Measurements from ENCODE around the gene HLA-A. TPM values are rescaled to one million over a fixed set of nuclear protein-coding genes. Genes with fewer than 3 reads are reported as not detected.

HLA-A gene
- total and polyA plus RNA-seq, 9 of the 15 experiments (the other 6 are each of a cell fraction or from before 2014, with no cell fraction given): 0.46 to 3.3 TPM; not detected in 7

DNA sequence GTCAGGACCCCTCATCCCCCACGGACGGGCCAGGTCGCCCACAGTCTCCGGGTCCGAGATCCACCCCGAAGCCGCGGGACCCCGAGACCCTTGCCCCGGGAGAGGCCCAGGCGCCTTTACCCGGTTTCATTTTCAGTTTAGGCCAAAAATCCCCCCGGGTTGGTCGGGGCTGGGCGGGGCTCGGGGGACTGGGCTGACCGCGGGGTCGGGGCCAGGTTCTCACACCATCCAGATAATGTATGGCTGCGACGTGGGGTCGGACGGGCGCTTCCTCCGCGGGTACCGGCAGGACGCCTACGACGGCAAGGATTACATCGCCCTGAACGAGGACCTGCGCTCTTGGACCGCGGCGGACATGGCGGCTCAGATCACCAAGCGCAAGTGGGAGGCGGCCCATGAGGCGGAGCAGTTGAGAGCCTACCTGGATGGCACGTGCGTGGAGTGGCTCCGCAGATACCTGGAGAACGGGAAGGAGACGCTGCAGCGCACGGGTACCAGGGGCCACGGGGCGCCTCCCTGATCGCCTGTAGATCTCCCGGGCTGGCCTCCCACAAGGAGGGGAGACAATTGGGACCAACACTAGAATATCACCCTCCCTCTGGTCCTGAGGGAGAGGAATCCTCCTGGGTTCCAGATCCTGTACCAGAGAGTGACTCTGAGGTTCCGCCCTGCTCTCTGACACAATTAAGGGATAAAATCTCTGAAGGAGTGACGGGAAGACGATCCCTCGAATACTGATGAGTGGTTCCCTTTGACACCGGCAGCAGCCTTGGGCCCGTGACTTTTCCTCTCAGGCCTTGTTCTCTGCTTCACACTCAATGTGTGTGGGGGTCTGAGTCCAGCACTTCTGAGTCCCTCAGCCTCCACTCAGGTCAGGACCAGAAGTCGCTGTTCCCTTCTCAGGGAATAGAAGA lies 978 bp downstream of the HLA-A start:
- no peak for ATAC-seq
- BruUV-seq (replicated peaks): no TSS peak
- Histone ChIP-seq H3K36me3 (ENCODE audit: control insufficient read depth, insufficient read depth, low read length) (no peaks in the 10 kb centered on the region), H3K9me1 (ENCODE audit: control insufficient read depth, insufficient read depth, low read length) (no peaks in the 10 kb centered on the region), H3K27ac (ENCODE audit: extremely low read depth, low read depth, low read length) (no peak overlapping the region), H3K4me2 (ENCODE audit: insufficient read depth, low read length) (no peak overlapping the region), H3K9ac (ENCODE audit: insufficient read depth in 1 of 2, low read depth in 2 of 2, low read length in 2 of 2) (no peak overlapping the region), H3K27me3 (ENCODE audit: control insufficient read depth in 2 of 2, insufficient read depth in 2 of 2, low read length in 2 of 2) (no peaks in the 10 kb centered on the region; a peak in 1 of 5 replicates), H3K4me3 (no peak overlapping the region), H3K4me1 (replicated peaks in 1 of 2; ENCODE audit: control insufficient read depth in 2 of 2, insufficient read depth in 2 of 2, low read length in 2 of 2) (peaks cover 0 to 7% of the 10 kb centered on the region in 2 experiments; a peak in 1 of 5 replicates), H2AFZ (ENCODE audit: low read depth, low read length) (no peak overlapping the region), H3K9me3 (replicated peaks; ENCODE audit: control insufficient read depth, insufficient read depth, low read depth, low read length) (no peaks in the 10 kb centered on the region), H4K20me1 (replicated peaks; ENCODE audit: control insufficient read depth, insufficient read depth, low read length) (no peaks in the 10 kb centered on the region), H3K79me2 (ENCODE audit: control insufficient read depth, insufficient read depth, low read length) (no peaks in the 10 kb centered on the region)
- POLR2A ChIA-PET: no interaction called here
- in situ Hi-C loops (cut with MboI): no loop called here
- intact Hi-C loops (cut with micrococcal nuclease): loop anchor here (5.0 kb wide), 1 partner anchor 56 kb away; no protein-coding TSS in a partner anchor
- CTCF ChIA-PET (ENCODE audit: low intra/inter-chr PET ratio): no interaction called here
- FAIRE-seq: no peak
- DNase-seq (ENCODE audit: extremely low read depth in 1 of 4, low spot score in 3 of 4): no peak
- 47% methylated on average over 32 of the region's 58 CpGs for WGBS (ENCODE audit: insufficient coverage, low coverage, missing lambda C conversion rate)
- TF ChIP-seq ZKSCAN1 (IDR thresholded peaks at IDR 0.05; ENCODE audit: low read depth, low read length) (no peak), CBX8 (IDR thresholded peaks at IDR 0.05; ENCODE audit: borderline replicate concordance, extremely low read depth, low read depth, low read length, poor library complexity, severe bottlenecking) (no peak), RBM14 (IDR thresholded peaks at IDR 0.05; ENCODE audit: borderline replicate concordance, insufficient read depth, low read depth, low read length) (no peak), BHLHE40 (IDR thresholded peaks at IDR 0.05; ENCODE audit: low read length) (no peak), NCOA2 (IDR thresholded peaks at IDR 0.05; ENCODE audit: partially characterized antibody in 2 of 2) (no peak), GABPB1 (CRISPR knock-in tag; IDR thresholded peaks at IDR 0.05) (no peak), ZNF311 (CRISPR knock-in tag; IDR thresholded peaks at IDR 0.05) (no peak), XRCC5 (IDR thresholded peaks at IDR 0.05; ENCODE audit: low read depth, low read length) (no peak), YBX1 (IDR thresholded peaks at IDR 0.05) (no peak), KAT7 (CRISPR knock-in tag; IDR thresholded peaks at IDR 0.05; ENCODE audit: borderline replicate concordance) (no peak), FOXJ2 (tag; IDR thresholded peaks at IDR 0.05) (no peak), POLR2G (IDR thresholded peaks at IDR 0.05; ENCODE audit: low read depth, low read length) (no peak)
- TF ChIP-seq, protein P1, sequence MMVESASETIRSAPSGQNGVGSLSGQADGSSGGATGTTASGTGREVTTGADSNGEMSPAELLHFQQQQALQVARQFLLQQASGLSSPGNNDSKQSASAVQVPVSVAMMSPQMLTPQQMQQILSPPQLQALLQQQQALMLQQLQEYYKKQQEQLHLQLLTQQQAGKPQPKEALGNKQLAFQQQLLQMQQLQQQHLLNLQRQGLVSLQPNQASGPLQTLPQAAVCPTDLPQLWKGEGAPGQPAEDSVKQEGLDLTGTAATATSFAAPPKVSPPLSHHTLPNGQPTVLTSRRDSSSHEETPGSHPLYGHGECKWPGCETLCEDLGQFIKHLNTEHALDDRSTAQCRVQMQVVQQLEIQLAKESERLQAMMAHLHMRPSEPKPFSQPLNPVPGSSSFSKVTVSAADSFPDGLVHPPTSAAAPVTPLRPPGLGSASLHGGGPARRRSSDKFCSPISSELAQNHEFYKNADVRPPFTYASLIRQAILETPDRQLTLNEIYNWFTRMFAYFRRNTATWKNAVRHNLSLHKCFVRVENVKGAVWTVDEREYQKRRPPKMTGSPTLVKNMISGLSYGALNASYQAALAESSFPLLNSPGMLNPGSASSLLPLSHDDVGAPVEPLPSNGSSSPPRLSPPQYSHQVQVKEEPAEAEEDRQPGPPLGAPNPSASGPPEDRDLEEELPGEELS (CRISPR knock-in tag; IDR thresholded peaks at IDR 0.05; ENCODE audit: borderline replicate concordance): no peak
- TF ChIP-seq, protein P2, sequence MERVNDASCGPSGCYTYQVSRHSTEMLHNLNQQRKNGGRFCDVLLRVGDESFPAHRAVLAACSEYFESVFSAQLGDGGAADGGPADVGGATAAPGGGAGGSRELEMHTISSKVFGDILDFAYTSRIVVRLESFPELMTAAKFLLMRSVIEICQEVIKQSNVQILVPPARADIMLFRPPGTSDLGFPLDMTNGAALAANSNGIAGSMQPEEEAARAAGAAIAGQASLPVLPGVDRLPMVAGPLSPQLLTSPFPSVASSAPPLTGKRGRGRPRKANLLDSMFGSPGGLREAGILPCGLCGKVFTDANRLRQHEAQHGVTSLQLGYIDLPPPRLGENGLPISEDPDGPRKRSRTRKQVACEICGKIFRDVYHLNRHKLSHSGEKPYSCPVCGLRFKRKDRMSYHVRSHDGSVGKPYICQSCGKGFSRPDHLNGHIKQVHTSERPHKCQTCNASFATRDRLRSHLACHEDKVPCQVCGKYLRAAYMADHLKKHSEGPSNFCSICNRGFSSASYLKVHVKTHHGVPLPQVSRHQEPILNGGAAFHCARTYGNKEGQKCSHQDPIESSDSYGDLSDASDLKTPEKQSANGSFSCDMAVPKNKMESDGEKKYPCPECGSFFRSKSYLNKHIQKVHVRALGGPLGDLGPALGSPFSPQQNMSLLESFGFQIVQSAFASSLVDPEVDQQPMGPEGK (CRISPR knock-in tag; IDR thresholded peaks at IDR 0.05; ENCODE audit: borderline replicate concordance): no peak
- TF ChIP-seq, protein P3, sequence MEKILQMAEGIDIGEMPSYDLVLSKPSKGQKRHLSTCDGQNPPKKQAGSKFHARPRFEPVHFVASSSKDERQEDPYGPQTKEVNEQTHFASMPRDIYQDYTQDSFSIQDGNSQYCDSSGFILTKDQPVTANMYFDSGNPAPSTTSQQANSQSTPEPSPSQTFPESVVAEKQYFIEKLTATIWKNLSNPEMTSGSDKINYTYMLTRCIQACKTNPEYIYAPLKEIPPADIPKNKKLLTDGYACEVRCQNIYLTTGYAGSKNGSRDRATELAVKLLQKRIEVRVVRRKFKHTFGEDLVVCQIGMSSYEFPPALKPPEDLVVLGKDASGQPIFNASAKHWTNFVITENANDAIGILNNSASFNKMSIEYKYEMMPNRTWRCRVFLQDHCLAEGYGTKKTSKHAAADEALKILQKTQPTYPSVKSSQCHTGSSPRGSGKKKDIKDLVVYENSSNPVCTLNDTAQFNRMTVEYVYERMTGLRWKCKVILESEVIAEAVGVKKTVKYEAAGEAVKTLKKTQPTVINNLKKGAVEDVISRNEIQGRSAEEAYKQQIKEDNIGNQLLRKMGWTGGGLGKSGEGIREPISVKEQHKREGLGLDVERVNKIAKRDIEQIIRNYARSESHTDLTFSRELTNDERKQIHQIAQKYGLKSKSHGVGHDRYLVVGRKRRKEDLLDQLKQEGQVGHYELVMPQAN (IDR thresholded peaks at IDR 0.05; ENCODE audit: borderline replicate concordance): no peak
